Heart left ventricle (tissue), 13 donors: Measurements from ENCODE around the gene XPNPEP1.

ENCODE experiments used
- POLR2A ChIP-seq, 2 donors: fragments of 450-650 bp; IDR thresholded peaks; one replicate each; pipeline ENCODE4 v1.6.1; 2017; ENCODE audit warnings: antibody characterized with exemption in 2 of 2, mild to moderate bottlenecking in 2 of 2, moderate library complexity in 2 of 2
- TF ChIP-seq, protein P1 (sequence below), 12 donors: fragments of 200-600 bp; sonication (generic) in 4 of 12; IDR thresholded peaks; one replicate each; pipeline versions ENCODE4 v1.5.0 to v1.8.0; 2018 to 2022; ENCODE audit warnings: antibody characterized with exemption in 12 of 12, mild to moderate bottlenecking in 5 of 12
- donor health status: ischemic (EF 13 %, LVEDD 7.1; RV severe dilation, severe dysfunction).
- donor health status: DM: no; HTN: yes; CAD: no.
- donor health status: DM: no; HTN: no; CAD: no.
- donor health status: ischemic (EF 25% LVEDD 6.9; RV normal size, moderate dysfunction).
- donor health status: ischemic (EF 25% LVEDD 5.7; RV mildly dilated, moderate dysfunction).
- donor health status: ischemic (EF 35%, LVEDD 5.7; RV mildly dilated, moderate dysfunction).
- donor health status: nonischemic (EF 11% LVEDD 7.7; RV severe dilation, severe dysfunction).
- donor health status: DM: yes; HTN: yes; CAD: no.
- donor health status: PGD.
- donor health status: ischemic (EF 29% LVEDD 5.4; RV normal size, mild dysfunction).
- donor health status: nonischemic (EF 23%, LVEDD 6.1; RV moderate dilation, normal function).

DNA sequence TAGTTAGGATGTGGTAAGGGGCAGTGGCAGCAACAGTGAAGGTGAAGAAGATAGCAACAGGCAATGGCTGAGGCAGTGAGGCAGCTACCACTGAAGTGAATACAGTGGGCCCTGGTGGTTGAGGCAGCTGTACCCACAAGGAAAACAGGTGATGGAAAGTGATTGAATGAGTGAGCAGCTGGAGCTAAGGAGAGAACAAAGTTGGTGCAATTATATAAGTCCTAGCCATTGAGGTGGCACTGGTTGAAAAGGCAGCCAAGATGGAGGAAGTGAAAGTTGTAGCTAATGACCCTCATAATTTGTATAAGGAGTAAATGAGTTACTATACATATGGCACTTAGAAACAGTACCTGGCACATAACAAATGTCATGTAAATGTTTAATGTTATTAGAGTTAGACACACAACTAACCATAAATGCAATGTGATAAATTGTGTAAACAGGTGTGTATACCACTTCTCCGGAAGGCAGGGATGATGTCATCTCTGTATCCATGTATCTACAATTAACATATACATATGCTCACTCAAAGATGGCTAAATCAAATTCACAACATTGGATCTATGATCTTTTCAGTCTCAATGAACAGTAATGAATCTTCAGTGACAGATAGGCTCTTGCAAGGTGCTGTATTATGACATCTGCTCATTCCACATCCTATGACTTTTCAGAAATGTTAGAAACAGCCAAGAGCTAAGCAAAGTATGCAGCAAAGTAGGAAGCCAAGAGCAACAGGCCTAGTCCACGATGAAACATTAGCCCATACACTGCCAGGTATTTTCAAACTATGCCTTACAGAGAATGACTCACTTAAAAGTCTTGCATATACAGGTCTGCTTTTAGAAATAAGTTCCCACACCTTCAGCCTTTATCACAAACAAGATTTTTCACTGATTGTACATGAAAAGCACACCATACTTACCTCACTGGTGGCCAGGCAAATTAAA lies 10.7 kb downstream of the XPNPEP1 start:
- TF ChIP-seq, protein P1, sequence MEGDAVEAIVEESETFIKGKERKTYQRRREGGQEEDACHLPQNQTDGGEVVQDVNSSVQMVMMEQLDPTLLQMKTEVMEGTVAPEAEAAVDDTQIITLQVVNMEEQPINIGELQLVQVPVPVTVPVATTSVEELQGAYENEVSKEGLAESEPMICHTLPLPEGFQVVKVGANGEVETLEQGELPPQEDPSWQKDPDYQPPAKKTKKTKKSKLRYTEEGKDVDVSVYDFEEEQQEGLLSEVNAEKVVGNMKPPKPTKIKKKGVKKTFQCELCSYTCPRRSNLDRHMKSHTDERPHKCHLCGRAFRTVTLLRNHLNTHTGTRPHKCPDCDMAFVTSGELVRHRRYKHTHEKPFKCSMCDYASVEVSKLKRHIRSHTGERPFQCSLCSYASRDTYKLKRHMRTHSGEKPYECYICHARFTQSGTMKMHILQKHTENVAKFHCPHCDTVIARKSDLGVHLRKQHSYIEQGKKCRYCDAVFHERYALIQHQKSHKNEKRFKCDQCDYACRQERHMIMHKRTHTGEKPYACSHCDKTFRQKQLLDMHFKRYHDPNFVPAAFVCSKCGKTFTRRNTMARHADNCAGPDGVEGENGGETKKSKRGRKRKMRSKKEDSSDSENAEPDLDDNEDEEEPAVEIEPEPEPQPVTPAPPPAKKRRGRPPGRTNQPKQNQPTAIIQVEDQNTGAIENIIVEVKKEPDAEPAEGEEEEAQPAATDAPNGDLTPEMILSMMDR (IDR thresholded peaks at IDR 0.05), result no peak
- no peak for TF ChIP-seq POLR2A (IDR thresholded peaks at IDR 0.05)
